Ishikawa (cell line): ENCODE measurements around the gene KLRF1.

Experiments used
- CEBPB ChIP-seq: IDR thresholded peaks from 2 replicates; pipeline ENCODE4 v1.6.1; 2012
- EGR1 ChIP-seq: IDR thresholded peaks from 2 replicates; pipeline ENCODE4 v1.6.1; 2012
- EP300 ChIP-seq: IDR thresholded peaks from 2 replicates; pipeline ENCODE4 v1.6.1; 2012; ENCODE audit warnings: borderline replicate concordance
- FOXM1 ChIP-seq: IDR thresholded peaks from 2 replicates; pipeline ENCODE4 v1.6.1; 2012; ENCODE audit warnings: low read depth, borderline replicate concordance
- NFIC ChIP-seq: IDR thresholded peaks from 2 replicates; pipeline ENCODE4 v1.6.1; 2012
- RAD21 ChIP-seq: IDR thresholded peaks from 2 replicates; pipeline ENCODE4 v1.6.1; 2012; ENCODE audit warnings: low read depth
- TAF1 ChIP-seq: IDR thresholded peaks from 2 replicates; pipeline ENCODE4 v1.6.1; 2012; ENCODE audit warnings: low read depth, mild to moderate bottlenecking
- TCF12 ChIP-seq: IDR thresholded peaks from 2 replicates; pipeline ENCODE4 v1.6.1; 2012; ENCODE audit warnings: low read depth
- TEAD4 ChIP-seq: IDR thresholded peaks from 2 replicates; pipeline ENCODE4 v1.6.1; 2012
- ZBTB7A ChIP-seq: IDR thresholded peaks from 2 replicates; pipeline ENCODE4 v1.6.1; 2012; ENCODE audit warnings: low read depth
- TF ChIP-seq, protein P1 (sequence below): IDR thresholded peaks from 2 replicates; pipeline ENCODE4 v1.6.1; 2012
- TF ChIP-seq, protein P2 (sequence below): IDR thresholded peaks from 2 replicates; pipeline ENCODE4 v1.6.1; 2012; ENCODE audit warnings: low read depth, mild to moderate bottlenecking

- TF ChIP-seq, protein P1, sequence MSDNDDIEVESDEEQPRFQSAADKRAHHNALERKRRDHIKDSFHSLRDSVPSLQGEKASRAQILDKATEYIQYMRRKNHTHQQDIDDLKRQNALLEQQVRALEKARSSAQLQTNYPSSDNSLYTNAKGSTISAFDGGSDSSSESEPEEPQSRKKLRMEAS: no peak
- TF ChIP-seq TCF12 (no peak), TAF1 (no peak), RAD21 (no peak), ZBTB7A (no peak), NFIC (no peak), FOXM1 (no peak), EP300 (no peak), TEAD4 (no peak), CEBPB (no peak), EGR1 (no peak)
- TF ChIP-seq, protein P2, sequence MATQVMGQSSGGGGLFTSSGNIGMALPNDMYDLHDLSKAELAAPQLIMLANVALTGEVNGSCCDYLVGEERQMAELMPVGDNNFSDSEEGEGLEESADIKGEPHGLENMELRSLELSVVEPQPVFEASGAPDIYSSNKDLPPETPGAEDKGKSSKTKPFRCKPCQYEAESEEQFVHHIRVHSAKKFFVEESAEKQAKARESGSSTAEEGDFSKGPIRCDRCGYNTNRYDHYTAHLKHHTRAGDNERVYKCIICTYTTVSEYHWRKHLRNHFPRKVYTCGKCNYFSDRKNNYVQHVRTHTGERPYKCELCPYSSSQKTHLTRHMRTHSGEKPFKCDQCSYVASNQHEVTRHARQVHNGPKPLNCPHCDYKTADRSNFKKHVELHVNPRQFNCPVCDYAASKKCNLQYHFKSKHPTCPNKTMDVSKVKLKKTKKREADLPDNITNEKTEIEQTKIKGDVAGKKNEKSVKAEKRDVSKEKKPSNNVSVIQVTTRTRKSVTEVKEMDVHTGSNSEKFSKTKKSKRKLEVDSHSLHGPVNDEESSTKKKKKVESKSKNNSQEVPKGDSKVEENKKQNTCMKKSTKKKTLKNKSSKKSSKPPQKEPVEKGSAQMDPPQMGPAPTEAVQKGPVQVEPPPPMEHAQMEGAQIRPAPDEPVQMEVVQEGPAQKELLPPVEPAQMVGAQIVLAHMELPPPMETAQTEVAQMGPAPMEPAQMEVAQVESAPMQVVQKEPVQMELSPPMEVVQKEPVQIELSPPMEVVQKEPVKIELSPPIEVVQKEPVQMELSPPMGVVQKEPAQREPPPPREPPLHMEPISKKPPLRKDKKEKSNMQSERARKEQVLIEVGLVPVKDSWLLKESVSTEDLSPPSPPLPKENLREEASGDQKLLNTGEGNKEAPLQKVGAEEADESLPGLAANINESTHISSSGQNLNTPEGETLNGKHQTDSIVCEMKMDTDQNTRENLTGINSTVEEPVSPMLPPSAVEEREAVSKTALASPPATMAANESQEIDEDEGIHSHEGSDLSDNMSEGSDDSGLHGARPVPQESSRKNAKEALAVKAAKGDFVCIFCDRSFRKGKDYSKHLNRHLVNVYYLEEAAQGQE: no peak
These were observed 30.9 kb upstream of the KLRF1 start for GRCh38 chr12:9796346-9796745.
